Chondrocyte (in vitro differentiated cells): ENCODE measurements around the gene SERPINE2. TPM values are rescaled to one million over a fixed set of nuclear protein-coding genes. Genes with fewer than 3 reads are reported as not detected.

Source experiments
- DNase-seq: peaks from one replicate; pipeline ENCODE4 v3.0.0; 2021; ENCODE audit warnings: mixed read lengths, low spot score
- H3K27ac Mint-ChIP-seq: one replicate; pipeline ENCODE4 v1.8.0; 2021; ENCODE audit warnings: mild to moderate bottlenecking, moderate library complexity, mixed read lengths; ENCODE audit not compliant: unreplicated experiment
- H3K27me3 Mint-ChIP-seq: 2 replicates; pipeline ENCODE4 v1.8.0; 2021; ENCODE audit warnings: low read depth, mixed read lengths
- H3K36me3 Mint-ChIP-seq: 2 replicates; pipeline ENCODE4 v1.8.0; 2021; ENCODE audit warnings: low read depth, mixed read lengths
- H3K4me1 Mint-ChIP-seq: 2 replicates; pipeline ENCODE4 v1.8.0; 2021; ENCODE audit warnings: low read depth, mild to moderate bottlenecking, mixed read lengths
- H3K4me3 Mint-ChIP-seq: one replicate; pipeline ENCODE4 v1.8.0; 2021; ENCODE audit warnings: mild to moderate bottlenecking, moderate library complexity, mixed read lengths; ENCODE audit not compliant: unreplicated experiment
- H3K9me3 Mint-ChIP-seq: 2 replicates; pipeline ENCODE4 v1.8.0; 2021; ENCODE audit warnings: low read depth, mixed read lengths
- CTCF ChIP-seq: fragments of 200-600 bp; sonication (generic); IDR thresholded peaks from 2 replicates; pipeline ENCODE4 v1.5.0; 2021; ENCODE audit warnings: antibody characterized with exemption, mild to moderate bottlenecking, moderate library complexity
- total RNA-seq: library from RNA; stranded (reverse); gene quantifications from 3 replicates; pipeline ENCODE4 v1.2.1, GENCODE V29; 2021

Gene SERPINE2
- total RNA-seq, 1 donor from 2014 or later = 46.9 TPM

- no peak for TF ChIP-seq CTCF
- no peak overlapping the region for H3K4me3 Mint-ChIP-seq
- no peaks in the 10 kb centered on the region for H3K9me3 Mint-ChIP-seq
- H3K27me3 Mint-ChIP-seq = no peaks in the 10 kb centered on the region
- H3K4me1 Mint-ChIP-seq = peaks cover 4% of the 10 kb centered on the region
- H3K36me3 Mint-ChIP-seq = peaks cover 3% of the 10 kb centered on the region
- DNase-seq = no peak
- H3K27ac Mint-ChIP-seq = no peak overlapping the region
Measured at GRCh38 chr2:223980803-223981202, 58.3 kb downstream of the SERPINE2 start.

- H3K27ac Mint-ChIP-seq = no peak overlapping the region
Measured at GRCh38 chr2:223980397-223980735, 58.7 kb downstream of the SERPINE2 start.

GRCh38 chr2:223979730-223980396 lies 59.2 kb downstream of the SERPINE2 start:
- H3K27ac Mint-ChIP-seq = no peak overlapping the region
- no peak overlapping the region for H3K4me3 Mint-ChIP-seq
- peaks cover 4% of the 10 kb centered on the region for H3K4me1 Mint-ChIP-seq
- H3K27me3 Mint-ChIP-seq = no peaks in the 10 kb centered on the region
- DNase-seq = no peak
- no peak for TF ChIP-seq CTCF
- H3K9me3 Mint-ChIP-seq = no peaks in the 10 kb centered on the region
- H3K36me3 Mint-ChIP-seq = peaks cover 3% of the 10 kb centered on the region

More at GRCh38 chr2:223980397-223980735, 58.7 kb downstream of the SERPINE2 start:
- H3K27me3 Mint-ChIP-seq = no peaks in the 10 kb centered on the region
- H3K4me3 Mint-ChIP-seq = no peak overlapping the region
- H3K9me3 Mint-ChIP-seq = no peaks in the 10 kb centered on the region
- no peak for TF ChIP-seq CTCF
- DNase-seq = no peak
- H3K36me3 Mint-ChIP-seq = peaks cover 3% of the 10 kb centered on the region
- H3K4me1 Mint-ChIP-seq = peaks cover 4% of the 10 kb centered on the region

- H3K4me1 Mint-ChIP-seq = peaks cover 4% of the 10 kb centered on the region
- H3K27me3 Mint-ChIP-seq = no peaks in the 10 kb centered on the region
- no peaks in the 10 kb centered on the region for H3K36me3 Mint-ChIP-seq
Measured at GRCh38 chr2:223978451-223978850, 60.6 kb downstream of the SERPINE2 start.

GRCh38 chr2:223976635-223977226 lies 62.4 kb downstream of the SERPINE2 start:
- no peak for DNase-seq
- Mint-ChIP-seq H3K9me3 (no peaks in the 10 kb centered on the region), H3K4me1 (peaks cover 4% of the 10 kb centered on the region), H3K27ac (peak overlapping the region; percentile 37), H3K36me3 (peaks cover 1% of the 10 kb centered on the region), H3K27me3 (no peaks in the 10 kb centered on the region), H3K4me3 (no peak overlapping the region)
- no peak for TF ChIP-seq CTCF

More at GRCh38 chr2:223978451-223978850, 60.6 kb downstream of the SERPINE2 start:
- H3K9me3 Mint-ChIP-seq = no peaks in the 10 kb centered on the region
- no peak overlapping the region for H3K27ac Mint-ChIP-seq
- no peak for TF ChIP-seq CTCF
- DNase-seq = no peak
- H3K4me3 Mint-ChIP-seq = no peak overlapping the region
